HG02943 (cell line): ENCODE data around the gene HOXD10.

Experiments
- ATAC-seq: cut with Tn5 transposase; IDR thresholded peaks from one replicate; pipeline ENCODE4 v1.9.1; 2021; ENCODE audit warnings: mild to moderate bottlenecking, low read depth, moderate library complexity; ENCODE audit not compliant: unreplicated experiment

The HOXD10 gene

GRCh38 chr2:176148751-176149421 lies 32.3 kb downstream of the HOXD10 start:
- ATAC-seq = no peak

GRCh38 chr2:176149481-176149938 lies 32.9 kb downstream of the HOXD10 start:
- no peak for ATAC-seq

DNA sequence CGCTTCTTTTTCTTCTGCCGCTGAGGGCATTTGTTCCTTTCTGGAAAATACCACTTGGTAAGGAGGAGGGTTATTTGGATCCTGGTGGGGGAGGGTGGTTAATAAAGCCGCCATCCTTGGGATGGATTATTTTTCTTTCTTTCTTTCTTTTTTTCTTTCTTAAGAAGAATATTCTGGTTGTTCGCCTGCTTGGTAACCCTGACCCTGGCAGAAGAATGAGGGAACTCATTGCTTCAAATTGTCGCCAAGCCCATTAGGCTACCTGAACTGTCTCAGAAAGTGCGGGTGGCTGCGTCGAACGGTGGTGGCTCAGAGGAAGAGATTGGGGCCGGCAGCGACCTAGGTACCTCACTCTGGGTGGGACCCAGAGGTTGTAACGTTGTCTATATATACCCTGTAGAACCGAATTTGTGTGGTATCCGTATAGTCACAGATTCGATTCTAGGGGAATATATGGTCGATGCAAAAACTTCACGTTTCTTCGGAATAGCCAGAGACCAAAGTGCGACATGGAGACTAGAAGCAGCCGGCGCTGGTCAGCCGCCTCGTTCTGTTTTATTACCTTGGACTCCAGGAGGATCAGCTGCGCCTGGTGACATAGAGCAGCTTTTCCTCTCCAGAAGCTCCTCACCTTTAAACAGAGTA lies 33.5 kb downstream of the HOXD10 start:
- ATAC-seq = no peak

- no peak for ATAC-seq
Measured at GRCh38 chr2:176150584-176151441, 34.2 kb downstream of the HOXD10 start.

DNA sequence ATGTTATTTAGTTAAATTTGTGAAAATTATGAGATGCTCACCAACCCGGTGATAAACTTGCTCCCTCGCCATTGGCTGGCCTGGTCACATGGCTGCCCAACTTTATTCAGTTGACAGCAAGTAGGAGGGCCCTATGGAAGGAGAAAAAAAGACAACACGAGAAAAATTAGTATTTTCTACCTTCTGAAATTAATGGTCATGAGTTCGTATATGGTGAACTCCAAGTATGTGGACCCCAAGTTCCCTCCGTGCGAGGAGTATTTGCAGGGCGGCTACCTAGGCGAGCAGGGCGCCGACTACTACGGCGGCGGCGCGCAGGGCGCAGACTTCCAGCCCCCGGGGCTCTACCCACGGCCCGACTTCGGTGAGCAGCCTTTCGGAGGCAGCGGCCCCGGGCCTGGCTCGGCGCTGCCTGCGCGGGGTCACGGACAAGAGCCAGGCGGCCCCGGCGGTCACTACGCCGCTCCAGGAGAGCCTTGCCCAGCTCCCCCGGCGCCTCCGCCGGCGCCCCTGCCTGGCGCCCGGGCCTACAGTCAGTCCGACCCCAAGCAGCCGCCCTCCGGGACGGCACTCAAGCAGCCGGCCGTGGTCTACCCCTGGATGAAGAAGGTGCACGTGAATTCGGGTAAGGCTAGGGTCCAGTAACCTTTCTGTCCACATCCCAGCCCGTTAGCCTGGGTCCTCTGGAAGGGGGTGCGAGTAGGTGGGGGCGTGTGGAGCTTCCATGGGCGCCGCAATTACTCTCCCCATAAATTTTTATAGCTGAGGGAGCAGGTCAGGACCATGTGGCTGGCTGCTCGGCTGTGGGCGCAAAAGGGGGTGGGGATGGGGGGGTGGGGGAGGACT lies 35.1 kb downstream of the HOXD10 start, which contains the start of gene HOXD4:
TSS of gene HOXD4 (plus strand) at position 109 of the 846 bp plus-strand sequence. CDS start at position 193, 84 bp downstream.
- no peak for ATAC-seq

- no peak for ATAC-seq
Measured at GRCh38 chr2:176152350-176153181, 36.0 kb downstream of the HOXD10 start.

DNA sequence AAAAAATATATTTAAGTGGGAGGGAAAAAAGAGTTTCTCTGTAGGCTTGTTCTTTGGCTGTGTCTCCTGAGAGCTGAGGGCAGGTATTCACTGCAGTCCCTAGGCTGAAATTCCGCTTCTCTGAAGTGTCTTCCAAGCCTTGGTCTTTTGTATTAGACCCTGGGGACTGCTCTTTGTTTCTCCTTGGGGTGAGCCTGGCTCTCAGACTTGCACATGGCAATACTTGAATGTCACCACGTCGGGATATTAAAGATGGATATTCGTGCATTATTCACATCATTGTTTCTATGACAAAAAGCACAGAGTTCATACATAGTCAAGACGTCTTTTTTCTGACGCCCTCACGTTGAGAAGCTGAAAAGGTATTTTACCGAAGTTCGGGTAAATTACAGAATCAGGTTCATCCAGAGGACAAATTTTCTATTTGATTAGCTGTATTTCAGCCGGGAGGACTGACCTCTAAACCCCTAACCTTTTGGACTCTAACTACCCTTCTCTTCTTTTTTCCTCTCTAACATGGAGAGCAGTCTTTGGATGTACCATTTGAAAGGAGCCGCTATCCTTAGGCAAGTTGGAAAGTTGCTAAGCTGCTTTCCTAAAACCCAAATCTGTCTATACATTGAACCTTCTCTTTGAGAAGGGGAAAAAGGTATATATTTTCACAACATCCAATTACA lies 38.1 kb downstream of the HOXD10 start:
- no peak for ATAC-seq

- ATAC-seq = no peak
Measured at GRCh38 chr2:176155356-176156044, 38.9 kb downstream of the HOXD10 start.

DNA sequence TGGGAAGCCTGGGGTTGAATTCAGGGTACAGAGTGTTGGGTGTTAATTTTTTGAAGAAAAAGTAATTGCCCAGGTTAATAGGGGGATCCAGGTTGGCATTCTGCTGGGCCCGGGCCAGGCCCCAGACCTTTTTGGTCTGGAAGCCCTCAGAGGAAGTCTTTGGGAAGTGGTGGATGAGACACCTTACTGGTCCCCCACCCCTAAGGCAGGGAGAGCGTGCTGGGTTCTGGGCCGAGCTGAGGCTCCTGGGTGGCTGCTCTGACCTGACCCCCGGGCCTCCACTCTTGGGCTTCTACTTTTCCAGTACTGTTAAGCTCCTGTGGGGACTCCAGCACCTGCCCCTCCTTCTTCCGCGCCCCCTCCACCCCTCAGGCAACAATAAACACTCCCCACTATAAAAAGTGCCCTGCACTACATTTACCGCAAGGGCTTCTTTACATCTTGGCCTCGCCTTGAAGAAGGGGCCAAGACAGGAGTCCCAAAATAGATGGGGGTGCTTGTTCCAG lies 39.8 kb downstream of the HOXD10 start:
- no peak for ATAC-seq

- no peak for ATAC-seq
Measured at GRCh38 chr2:176156807-176157498, 40.4 kb downstream of the HOXD10 start, which contains the start of gene HOXD3. HOXD3 (plus strand) TSS chr2:176157307; CDS start chr2:176169115, 11,808 bp downstream.

GRCh38 chr2:176157499-176158185 lies 41.1 kb downstream of the HOXD10 start:
- no peak for ATAC-seq

DNA sequence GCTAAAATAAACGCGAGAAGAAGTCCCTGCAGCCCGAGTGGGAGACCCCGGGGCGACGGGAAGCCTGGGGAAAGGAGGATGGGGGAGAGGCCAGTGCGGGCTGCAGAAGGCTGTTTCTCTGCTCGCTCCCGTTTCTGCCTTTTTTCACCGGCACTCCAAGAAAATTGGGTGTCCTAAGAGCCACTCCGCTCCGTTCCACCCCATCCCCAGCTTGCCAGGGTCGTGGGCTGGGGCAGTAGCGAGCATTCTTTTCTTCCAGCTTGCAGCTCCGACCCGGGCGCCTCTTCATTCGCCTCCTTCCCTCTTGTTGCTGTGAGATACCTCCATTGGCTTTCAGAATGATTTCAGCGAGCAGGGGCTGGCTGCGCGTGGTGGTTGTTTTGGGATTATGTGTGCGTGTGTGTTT lies 41.6 kb downstream of the HOXD10 start:
- no peak for ATAC-seq

GRCh38 chr2:176158855-176159662 lies 42.5 kb downstream of the HOXD10 start:
- no peak for ATAC-seq

GRCh38 chr2:176159663-176160250 lies 43.2 kb downstream of the HOXD10 start:
- no peak for ATAC-seq

DNA sequence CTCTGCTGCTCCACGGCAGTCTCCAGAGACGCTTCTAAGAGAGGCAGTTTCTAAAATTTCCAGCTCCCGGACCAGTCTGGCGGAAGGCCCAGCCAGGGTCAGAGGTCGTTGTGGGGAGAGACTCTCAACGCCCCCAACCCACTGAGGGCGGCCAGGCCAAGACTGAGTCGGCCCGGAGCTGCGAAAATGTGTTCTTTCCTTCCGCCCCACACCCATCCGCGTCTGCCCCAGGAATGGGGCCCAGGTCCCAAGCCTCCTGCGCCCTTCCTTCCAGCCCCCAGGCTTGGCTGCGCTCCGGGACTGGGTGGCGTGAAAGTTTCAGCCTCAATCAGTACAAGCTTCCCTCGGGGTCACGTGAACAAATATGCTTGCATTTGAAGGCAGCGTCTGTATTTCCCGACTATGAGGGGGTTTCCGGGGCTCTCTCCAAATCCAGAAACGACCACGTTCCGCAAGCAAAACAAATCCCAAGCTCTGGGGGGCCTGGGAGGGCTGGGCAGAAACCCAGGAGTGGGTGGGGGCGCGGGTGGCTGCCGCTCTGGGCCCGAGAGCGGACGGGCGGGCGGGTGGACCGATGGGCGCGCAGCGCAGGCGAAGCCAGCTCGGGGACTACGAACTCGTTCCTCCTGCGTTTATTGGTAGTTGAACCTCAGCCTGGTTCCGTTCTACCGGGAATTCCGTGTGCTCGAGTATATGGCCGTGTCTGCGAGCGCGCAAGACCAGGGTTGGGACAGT lies 43.8 kb downstream of the HOXD10 start:
- ATAC-seq = no peak
